HEK293 (cell line): ENCODE measurements around the gene NBPF20.
"Not testable (repeated sequence)": the region's sequence is repeated elsewhere in the genome, so short reads cannot be mapped to it uniquely, and the experiment has no call there.

Experiments
- ZNF391 ChIP-seq: fragments of 450-650 bp; formaldehyde crosslinking; IDR thresholded peaks from 2 replicates; pipeline ENCODE4 v1.5.1; 2016; ENCODE audit warnings: low read depth, missing biosample characterization, missing genetic modification characterization, borderline replicate concordance
- ZNF561 ChIP-seq: fragments of 450-650 bp; IDR thresholded peaks from 2 replicates; pipeline ENCODE4 v1.5.1; 2018; ENCODE audit warnings: missing biosample characterization, missing genetic modification characterization, borderline replicate concordance
- TF ChIP-seq, protein P1 (sequence below): fragments of 450-650 bp; formaldehyde crosslinking; conservative IDR thresholded peaks from 2 replicates; pipeline ENCODE4 v1.5.1; 2016; ENCODE audit warnings: low read depth, missing biosample characterization, missing genetic modification characterization
- TF ChIP-seq, protein P2 (sequence below): fragments of 450-650 bp; formaldehyde crosslinking; IDR thresholded peaks from 2 replicates; pipeline ENCODE4 v1.5.1; 2016; ENCODE audit warnings: missing biosample characterization, missing genetic modification characterization
- TF ChIP-seq, protein P3 (sequence below): fragments of 450-650 bp; formaldehyde crosslinking; IDR thresholded peaks from 2 replicates; pipeline ENCODE4 v1.5.1; 2016; ENCODE audit warnings: missing biosample characterization, missing genetic modification characterization

DNA sequence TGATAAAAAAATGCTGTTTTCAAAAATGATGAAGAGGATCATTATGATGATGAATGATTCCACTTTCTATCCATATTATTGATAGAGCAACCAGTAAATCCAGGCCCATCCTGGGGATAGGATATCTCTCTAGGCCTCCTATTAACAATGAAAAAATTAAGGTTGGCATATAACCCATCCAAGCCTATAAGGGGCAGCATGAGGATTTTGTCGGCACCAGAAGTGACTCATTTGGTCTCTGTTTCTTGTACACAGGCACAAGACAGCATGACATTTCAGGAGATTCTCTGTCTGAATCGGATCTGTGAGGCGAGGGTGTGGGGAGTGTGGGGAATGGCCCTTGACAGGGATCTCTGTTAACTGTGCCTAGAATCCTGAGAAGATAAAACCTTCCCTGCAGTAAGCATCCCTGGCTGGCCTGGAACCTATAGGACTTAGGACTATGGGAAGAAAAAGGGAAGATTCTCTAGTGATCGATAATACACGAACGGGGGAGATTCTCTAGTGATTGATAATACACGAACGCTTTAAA lies 49.5 kb upstream of the NBPF20 start:
- TF ChIP-seq ZNF561, ZNF391 (tag by site-specific recombination): not testable (repeated sequence)
- TF ChIP-seq, protein P1, sequence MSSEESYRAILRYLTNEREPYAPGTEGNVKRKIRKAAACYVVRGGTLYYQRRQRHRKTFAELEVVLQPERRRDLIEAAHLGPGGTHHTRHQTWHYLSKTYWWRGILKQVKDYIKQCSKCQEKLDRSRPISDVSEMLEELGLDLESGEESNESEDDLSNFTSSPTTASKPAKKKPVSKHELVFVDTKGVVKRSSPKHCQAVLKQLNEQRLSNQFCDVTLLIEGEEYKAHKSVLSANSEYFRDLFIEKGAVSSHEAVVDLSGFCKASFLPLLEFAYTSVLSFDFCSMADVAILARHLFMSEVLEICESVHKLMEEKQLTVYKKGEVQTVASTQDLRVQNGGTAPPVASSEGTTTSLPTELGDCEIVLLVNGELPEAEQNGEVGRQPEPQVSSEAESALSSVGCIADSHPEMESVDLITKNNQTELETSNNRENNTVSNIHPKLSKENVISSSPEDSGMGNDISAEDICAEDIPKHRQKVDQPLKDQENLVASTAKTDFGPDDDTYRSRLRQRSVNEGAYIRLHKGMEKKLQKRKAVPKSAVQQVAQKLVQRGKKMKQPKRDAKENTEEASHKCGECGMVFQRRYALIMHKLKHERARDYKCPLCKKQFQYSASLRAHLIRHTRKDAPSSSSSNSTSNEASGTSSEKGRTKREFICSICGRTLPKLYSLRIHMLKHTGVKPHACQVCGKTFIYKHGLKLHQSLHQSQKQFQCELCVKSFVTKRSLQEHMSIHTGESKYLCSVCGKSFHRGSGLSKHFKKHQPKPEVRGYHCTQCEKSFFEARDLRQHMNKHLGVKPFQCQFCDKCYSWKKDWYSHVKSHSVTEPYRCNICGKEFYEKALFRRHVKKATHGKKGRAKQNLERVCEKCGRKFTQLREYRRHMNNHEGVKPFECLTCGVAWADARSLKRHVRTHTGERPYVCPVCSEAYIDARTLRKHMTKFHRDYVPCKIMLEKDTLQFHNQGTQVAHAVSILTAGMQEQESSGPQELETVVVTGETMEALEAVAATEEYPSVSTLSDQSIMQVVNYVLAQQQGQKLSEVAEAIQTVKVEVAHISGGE (tag by site-specific recombination): not testable (repeated sequence)
- TF ChIP-seq, protein P2, sequence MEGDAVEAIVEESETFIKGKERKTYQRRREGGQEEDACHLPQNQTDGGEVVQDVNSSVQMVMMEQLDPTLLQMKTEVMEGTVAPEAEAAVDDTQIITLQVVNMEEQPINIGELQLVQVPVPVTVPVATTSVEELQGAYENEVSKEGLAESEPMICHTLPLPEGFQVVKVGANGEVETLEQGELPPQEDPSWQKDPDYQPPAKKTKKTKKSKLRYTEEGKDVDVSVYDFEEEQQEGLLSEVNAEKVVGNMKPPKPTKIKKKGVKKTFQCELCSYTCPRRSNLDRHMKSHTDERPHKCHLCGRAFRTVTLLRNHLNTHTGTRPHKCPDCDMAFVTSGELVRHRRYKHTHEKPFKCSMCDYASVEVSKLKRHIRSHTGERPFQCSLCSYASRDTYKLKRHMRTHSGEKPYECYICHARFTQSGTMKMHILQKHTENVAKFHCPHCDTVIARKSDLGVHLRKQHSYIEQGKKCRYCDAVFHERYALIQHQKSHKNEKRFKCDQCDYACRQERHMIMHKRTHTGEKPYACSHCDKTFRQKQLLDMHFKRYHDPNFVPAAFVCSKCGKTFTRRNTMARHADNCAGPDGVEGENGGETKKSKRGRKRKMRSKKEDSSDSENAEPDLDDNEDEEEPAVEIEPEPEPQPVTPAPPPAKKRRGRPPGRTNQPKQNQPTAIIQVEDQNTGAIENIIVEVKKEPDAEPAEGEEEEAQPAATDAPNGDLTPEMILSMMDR (tag by site-specific recombination): not testable (repeated sequence)
- TF ChIP-seq, protein P3, sequence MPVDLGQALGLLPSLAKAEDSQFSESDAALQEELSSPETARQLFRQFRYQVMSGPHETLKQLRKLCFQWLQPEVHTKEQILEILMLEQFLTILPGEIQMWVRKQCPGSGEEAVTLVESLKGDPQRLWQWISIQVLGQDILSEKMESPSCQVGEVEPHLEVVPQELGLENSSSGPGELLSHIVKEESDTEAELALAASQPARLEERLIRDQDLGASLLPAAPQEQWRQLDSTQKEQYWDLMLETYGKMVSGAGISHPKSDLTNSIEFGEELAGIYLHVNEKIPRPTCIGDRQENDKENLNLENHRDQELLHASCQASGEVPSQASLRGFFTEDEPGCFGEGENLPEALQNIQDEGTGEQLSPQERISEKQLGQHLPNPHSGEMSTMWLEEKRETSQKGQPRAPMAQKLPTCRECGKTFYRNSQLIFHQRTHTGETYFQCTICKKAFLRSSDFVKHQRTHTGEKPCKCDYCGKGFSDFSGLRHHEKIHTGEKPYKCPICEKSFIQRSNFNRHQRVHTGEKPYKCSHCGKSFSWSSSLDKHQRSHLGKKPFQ (tag by site-specific recombination): not testable (repeated sequence)
